ENCODE data around the gene CHCHD3. TPM values are rescaled to one million over a fixed set of nuclear protein-coding genes. Genes with fewer than 3 reads are reported as not detected.

Gene CHCHD3
- total and polyA plus RNA-seq, 4 donors: 25.5 to 37.8 (median 31.8) TPM

- Histone ChIP-seq H3K27ac (ENCODE audit: low read depth in 1 of 2, low read length in 2 of 2) (no peak overlapping the region), H3K9me3 (ENCODE audit: control insufficient read depth in 4 of 4, low read length in 3 of 4) (no peaks in the 10 kb centered on the region), H3K4me1 (ENCODE audit: control insufficient read depth in 4 of 4, insufficient read depth in 4 of 4, low read length in 3 of 4) (no peaks in the 10 kb centered on the region), H3K9ac (ENCODE audit: low read depth in 1 of 2, low read length in 2 of 2) (no peak overlapping the region), H3K4me3 (ENCODE audit: low read depth in 1 of 3, low read length in 3 of 3) (no peak overlapping the region), H3K27me3 (ENCODE audit: control insufficient read depth in 4 of 4, insufficient read depth in 4 of 4, low read length in 3 of 4) (no peaks in the 10 kb centered on the region), H3K36me3 (ENCODE audit: control insufficient read depth in 4 of 4, insufficient read depth in 3 of 4, low read depth in 1 of 4, low read length in 3 of 4) (no peaks in the 10 kb centered on the region)
- TF ChIP-seq HNF4G (IDR thresholded peaks at IDR 0.05) (no peak), RAD21 (IDR thresholded peaks at IDR 0.05) (no peak), SP1 (IDR thresholded peaks at IDR 0.05) (no peak), TAF1 (conservative IDR thresholded peaks at IDR 0.05) (no peak), FOXA1 (IDR thresholded peaks at IDR 0.05) (no peak), YY1 (IDR thresholded peaks at IDR 0.05) (no peak), RXRA (IDR thresholded peaks at IDR 0.05) (no peak), FOXA2 (IDR thresholded peaks at IDR 0.05) (no peak), JUND (IDR thresholded peaks at IDR 0.05) (no peak), EGR1 (IDR thresholded peaks at IDR 0.05; ENCODE audit: low read depth in 2 of 2) (no peak), GABPA (IDR thresholded peaks at IDR 0.05 in 1 of 2, conservative IDR thresholded peaks at IDR 0.05 in 1 of 2) (no peak)
- TF ChIP-seq, protein P1, sequence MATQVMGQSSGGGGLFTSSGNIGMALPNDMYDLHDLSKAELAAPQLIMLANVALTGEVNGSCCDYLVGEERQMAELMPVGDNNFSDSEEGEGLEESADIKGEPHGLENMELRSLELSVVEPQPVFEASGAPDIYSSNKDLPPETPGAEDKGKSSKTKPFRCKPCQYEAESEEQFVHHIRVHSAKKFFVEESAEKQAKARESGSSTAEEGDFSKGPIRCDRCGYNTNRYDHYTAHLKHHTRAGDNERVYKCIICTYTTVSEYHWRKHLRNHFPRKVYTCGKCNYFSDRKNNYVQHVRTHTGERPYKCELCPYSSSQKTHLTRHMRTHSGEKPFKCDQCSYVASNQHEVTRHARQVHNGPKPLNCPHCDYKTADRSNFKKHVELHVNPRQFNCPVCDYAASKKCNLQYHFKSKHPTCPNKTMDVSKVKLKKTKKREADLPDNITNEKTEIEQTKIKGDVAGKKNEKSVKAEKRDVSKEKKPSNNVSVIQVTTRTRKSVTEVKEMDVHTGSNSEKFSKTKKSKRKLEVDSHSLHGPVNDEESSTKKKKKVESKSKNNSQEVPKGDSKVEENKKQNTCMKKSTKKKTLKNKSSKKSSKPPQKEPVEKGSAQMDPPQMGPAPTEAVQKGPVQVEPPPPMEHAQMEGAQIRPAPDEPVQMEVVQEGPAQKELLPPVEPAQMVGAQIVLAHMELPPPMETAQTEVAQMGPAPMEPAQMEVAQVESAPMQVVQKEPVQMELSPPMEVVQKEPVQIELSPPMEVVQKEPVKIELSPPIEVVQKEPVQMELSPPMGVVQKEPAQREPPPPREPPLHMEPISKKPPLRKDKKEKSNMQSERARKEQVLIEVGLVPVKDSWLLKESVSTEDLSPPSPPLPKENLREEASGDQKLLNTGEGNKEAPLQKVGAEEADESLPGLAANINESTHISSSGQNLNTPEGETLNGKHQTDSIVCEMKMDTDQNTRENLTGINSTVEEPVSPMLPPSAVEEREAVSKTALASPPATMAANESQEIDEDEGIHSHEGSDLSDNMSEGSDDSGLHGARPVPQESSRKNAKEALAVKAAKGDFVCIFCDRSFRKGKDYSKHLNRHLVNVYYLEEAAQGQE (IDR thresholded peaks at IDR 0.05): no peak
- TF ChIP-seq, protein P2, sequence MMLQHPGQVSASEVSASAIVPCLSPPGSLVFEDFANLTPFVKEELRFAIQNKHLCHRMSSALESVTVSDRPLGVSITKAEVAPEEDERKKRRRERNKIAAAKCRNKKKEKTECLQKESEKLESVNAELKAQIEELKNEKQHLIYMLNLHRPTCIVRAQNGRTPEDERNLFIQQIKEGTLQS (IDR thresholded peaks at IDR 0.05): no peak
- TF ChIP-seq, protein P3, sequence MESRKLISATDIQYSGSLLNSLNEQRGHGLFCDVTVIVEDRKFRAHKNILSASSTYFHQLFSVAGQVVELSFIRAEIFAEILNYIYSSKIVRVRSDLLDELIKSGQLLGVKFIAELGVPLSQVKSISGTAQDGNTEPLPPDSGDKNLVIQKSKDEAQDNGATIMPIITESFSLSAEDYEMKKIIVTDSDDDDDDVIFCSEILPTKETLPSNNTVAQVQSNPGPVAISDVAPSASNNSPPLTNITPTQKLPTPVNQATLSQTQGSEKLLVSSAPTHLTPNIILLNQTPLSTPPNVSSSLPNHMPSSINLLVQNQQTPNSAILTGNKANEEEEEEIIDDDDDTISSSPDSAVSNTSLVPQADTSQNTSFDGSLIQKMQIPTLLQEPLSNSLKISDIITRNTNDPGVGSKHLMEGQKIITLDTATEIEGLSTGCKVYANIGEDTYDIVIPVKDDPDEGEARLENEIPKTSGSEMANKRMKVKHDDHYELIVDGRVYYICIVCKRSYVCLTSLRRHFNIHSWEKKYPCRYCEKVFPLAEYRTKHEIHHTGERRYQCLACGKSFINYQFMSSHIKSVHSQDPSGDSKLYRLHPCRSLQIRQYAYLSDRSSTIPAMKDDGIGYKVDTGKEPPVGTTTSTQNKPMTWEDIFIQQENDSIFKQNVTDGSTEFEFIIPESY (IDR thresholded peaks at IDR 0.05): no peak
- DNase-seq (ENCODE audit: low spot score): no peak
- 92% methylated on average over 8 of the region's 8 CpGs for WGBS
These were observed 48.3 kb upstream of the CHCHD3 start for GRCh38 chr7:133130166-133130565.

DNA sequence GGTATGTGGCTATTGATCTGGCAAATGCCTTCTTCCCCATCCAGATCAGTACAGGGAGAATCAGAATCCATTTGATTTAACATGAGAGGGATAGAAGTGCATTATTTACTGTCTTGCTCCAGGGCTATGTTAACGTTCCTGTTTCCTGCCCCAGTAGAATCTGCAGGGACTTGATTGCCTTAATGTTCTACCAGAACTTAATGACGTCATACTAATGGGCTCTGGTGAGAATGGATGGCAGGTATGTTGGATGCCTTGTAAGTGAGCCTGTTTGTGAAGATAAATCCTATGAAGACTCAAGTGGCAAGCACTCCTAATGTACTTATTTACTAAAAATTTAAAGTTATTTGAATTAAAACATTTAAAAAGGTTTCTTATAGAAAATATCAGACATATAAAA, 44.5 kb upstream of the CHCHD3 start:
- no peak overlapping the region for H3K9ac ChIP-seq (ENCODE audit: low read depth in 1 of 2, low read length in 2 of 2)
- no peaks in the 10 kb centered on the region for H3K9me3 ChIP-seq (ENCODE audit: control insufficient read depth in 4 of 4, low read length in 3 of 4)
- H3K27me3 ChIP-seq (ENCODE audit: control insufficient read depth in 4 of 4, insufficient read depth in 4 of 4, low read length in 3 of 4): no peaks in the 10 kb centered on the region
- 39% methylated on average over 2 of the region's 2 CpGs for WGBS
- H3K27ac ChIP-seq (ENCODE audit: low read depth in 1 of 2, low read length in 2 of 2): no peak overlapping the region
- TF ChIP-seq FOXA1 (IDR thresholded peaks at IDR 0.05) (no peak), JUND (IDR thresholded peaks at IDR 0.05) (no peak), YY1 (IDR thresholded peaks at IDR 0.05) (no peak)
- TF ChIP-seq, protein P4, sequence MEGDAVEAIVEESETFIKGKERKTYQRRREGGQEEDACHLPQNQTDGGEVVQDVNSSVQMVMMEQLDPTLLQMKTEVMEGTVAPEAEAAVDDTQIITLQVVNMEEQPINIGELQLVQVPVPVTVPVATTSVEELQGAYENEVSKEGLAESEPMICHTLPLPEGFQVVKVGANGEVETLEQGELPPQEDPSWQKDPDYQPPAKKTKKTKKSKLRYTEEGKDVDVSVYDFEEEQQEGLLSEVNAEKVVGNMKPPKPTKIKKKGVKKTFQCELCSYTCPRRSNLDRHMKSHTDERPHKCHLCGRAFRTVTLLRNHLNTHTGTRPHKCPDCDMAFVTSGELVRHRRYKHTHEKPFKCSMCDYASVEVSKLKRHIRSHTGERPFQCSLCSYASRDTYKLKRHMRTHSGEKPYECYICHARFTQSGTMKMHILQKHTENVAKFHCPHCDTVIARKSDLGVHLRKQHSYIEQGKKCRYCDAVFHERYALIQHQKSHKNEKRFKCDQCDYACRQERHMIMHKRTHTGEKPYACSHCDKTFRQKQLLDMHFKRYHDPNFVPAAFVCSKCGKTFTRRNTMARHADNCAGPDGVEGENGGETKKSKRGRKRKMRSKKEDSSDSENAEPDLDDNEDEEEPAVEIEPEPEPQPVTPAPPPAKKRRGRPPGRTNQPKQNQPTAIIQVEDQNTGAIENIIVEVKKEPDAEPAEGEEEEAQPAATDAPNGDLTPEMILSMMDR (IDR thresholded peaks at IDR 0.05; ENCODE audit: low read depth, low read length, missing input control): no peak
- H3K4me1 ChIP-seq (ENCODE audit: control insufficient read depth in 4 of 4, insufficient read depth in 4 of 4, low read length in 3 of 4): no peaks in the 10 kb centered on the region
- H3K4me3 ChIP-seq (ENCODE audit: low read depth in 1 of 3, low read length in 3 of 3): no peak overlapping the region
- H3K36me3 ChIP-seq (ENCODE audit: control insufficient read depth in 4 of 4, insufficient read depth in 3 of 4, low read depth in 1 of 4, low read length in 3 of 4): no peaks in the 10 kb centered on the region
- DNase-seq (ENCODE audit: low spot score): no peak

All from liver (tissue), 9 donors.